ENCODE data around the gene EPM2A. TPM values are rescaled to one million over a fixed set of nuclear protein-coding genes. Genes with fewer than 3 reads are reported as not detected.

EPM2A gene
- total and polyA plus RNA-seq, 2 of the 4 experiments (the other 2 are of a cell fraction) = 2.1 to 4.5 TPM

DNA sequence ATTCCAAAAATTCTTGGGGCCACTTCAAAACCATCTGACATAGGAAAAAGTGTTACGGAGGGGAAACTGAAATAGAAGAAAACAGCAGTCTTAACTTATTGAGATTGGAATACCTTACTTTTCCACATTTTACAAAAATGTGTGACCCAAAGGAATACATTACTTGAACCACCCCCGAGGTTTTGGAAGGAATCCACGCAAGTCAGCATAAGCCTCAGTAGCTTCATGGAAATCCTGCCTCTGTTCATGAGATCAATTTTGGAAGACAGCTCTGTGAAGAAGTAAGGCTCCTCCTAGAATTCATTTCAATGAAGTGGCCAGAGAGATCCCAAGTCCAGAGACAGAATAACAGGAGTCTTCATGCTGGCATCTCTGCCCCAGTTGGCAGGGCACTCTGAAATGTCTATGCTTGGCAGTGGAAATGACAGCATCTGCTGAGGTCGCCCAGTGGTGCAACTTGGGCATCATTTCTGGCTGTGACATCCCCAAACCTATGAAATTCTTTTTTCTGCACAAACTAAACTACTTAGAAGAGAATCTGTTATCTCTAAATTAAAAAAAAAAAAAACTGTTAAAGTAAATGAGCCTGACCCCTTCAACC is 132.5 kb downstream of the EPM2A start:
- Histone ChIP-seq H2BK5ac (ENCODE audit: low read depth, low read length, poor library complexity, severe bottlenecking) (no peak overlapping the region), H3K27me3 (ENCODE audit: control insufficient read depth, insufficient read depth, low read length) (no peaks in the 10 kb centered on the region), H3K23ac (ENCODE audit: low read depth, low read length) (no peak overlapping the region), H3K18ac (ENCODE audit: low read depth, low read length) (no peak overlapping the region), H3K4ac (ENCODE audit: low read depth, low read length) (no peak overlapping the region), H3K56ac (ENCODE audit: extremely low read depth, insufficient read depth, low read length) (no peak overlapping the region), H3K27ac (ENCODE audit: insufficient read depth, low read length) (no peak overlapping the region), H4K20me1 (ENCODE audit: insufficient read depth, low read length) (no peaks in the 10 kb centered on the region), H4K8ac (ENCODE audit: low read depth in 2 of 2, low read length in 2 of 2) (no peak overlapping the region), H2AK9ac (replicated peaks; ENCODE audit: low read depth, low read length, poor library complexity) (no peak overlapping the region), H3K9me1 (ENCODE audit: insufficient read depth, low read length) (no peaks in the 10 kb centered on the region), H2AK5ac (ENCODE audit: low read depth, low read length) (no peak overlapping the region), H3K9me3 (ENCODE audit: control insufficient read depth, insufficient read depth, low read length) (no peaks in the 10 kb centered on the region), H3K4me1 (ENCODE audit: control insufficient read depth, insufficient read depth, low read length) (no peaks in the 10 kb centered on the region), H3K79me1 (ENCODE audit: low read depth in 1 of 2, low read length in 2 of 2) (no peaks in the 10 kb centered on the region), H3K14ac (replicated peaks; ENCODE audit: low read depth, low read length) (no peak overlapping the region), H2BK120ac (ENCODE audit: low read depth, low read length) (no peak overlapping the region), H3K9ac (ENCODE audit: low read depth, low read length) (no peak overlapping the region), H3K4me3 (ENCODE audit: insufficient read depth, low read depth, low read length) (no peak overlapping the region), H2BK15ac (ENCODE audit: low read depth, low read length) (no peak overlapping the region), H3K36me3 (ENCODE audit: control insufficient read depth, insufficient read depth, low read length) (no peaks in the 10 kb centered on the region), H4K91ac (ENCODE audit: insufficient read depth, low read depth, low read length) (no peak overlapping the region), H4K5ac (ENCODE audit: low read depth, low read length) (no peak overlapping the region), H2BK20ac (ENCODE audit: low read depth, low read length) (no peak overlapping the region), H3K4me2 (ENCODE audit: low read depth, low read length) (no peak overlapping the region), H2AFZ (replicated peaks; ENCODE audit: low read length, poor library complexity) (no peak overlapping the region)
- DNase-seq = no peak
- CTCF ChIA-PET = no interaction called here
- POLR2A ChIA-PET (ENCODE audit: unreplicated experiment) = no interaction called here
- in situ Hi-C loops (cut with MboI; ENCODE audit: low sequenced_read_pairs) = no loop called here
- WGBS, 2 experiments (ENCODE audit: extremely low coverage in 2 of 2, insufficient read length in 1 of 2) = no CpG with 5 or more reads among the region's 4 CpGs
- TF ChIP-seq, protein P1, sequence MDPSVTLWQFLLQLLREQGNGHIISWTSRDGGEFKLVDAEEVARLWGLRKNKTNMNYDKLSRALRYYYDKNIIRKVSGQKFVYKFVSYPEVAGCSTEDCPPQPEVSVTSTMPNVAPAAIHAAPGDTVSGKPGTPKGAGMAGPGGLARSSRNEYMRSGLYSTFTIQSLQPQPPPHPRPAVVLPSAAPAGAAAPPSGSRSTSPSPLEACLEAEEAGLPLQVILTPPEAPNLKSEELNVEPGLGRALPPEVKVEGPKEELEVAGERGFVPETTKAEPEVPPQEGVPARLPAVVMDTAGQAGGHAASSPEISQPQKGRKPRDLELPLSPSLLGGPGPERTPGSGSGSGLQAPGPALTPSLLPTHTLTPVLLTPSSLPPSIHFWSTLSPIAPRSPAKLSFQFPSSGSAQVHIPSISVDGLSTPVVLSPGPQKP (IDR thresholded peaks at IDR 0.05; ENCODE audit: borderline replicate concordance, low read depth, low read length) = no peak
- TF ChIP-seq CEBPB (IDR thresholded peaks at IDR 0.05; ENCODE audit: low read depth, low read length) (no peak), CTCF (conservative IDR thresholded peaks at IDR 0.05; ENCODE audit: low read depth, low read length) (no peak), RCOR1 (IDR thresholded peaks at IDR 0.05; ENCODE audit: insufficient replicate concordance, low read length) (no peak), RFX5 (IDR thresholded peaks at IDR 0.05; ENCODE audit: low read depth, low read length) (no peak)
- no peak for ATAC-seq (ENCODE audit: low read depth)
- intact Hi-C loops (cut with micrococcal nuclease) = no loop called here
- no TSS peak for BruUV-seq (replicated peaks)
- dilution Hi-C loops (cut with HindIII; ENCODE audit: low sequenced_read_pairs, unreplicated experiment) = no loop called here
